GM18951 (cell line): ENCODE data around the gene ADAMTSL2.

Experiments
- POLR2A ChIP-seq: IDR thresholded peaks from 4 replicates; pipeline ENCODE4 v1.6.1; 2011; ENCODE audit warnings: mild to moderate bottlenecking; ENCODE audit not compliant: insufficient read length, insufficient read depth; ENCODE audit errors: extremely low read depth
- in situ Hi-C: fragments of 300-500 bp; cut with MboI; formaldehyde crosslinking; loops from one replicate; pipeline ENCODE4 v1.12.0; 2022; ENCODE audit warnings: low sequenced_read_pairs, mixed read lengths, inconsistent platforms; ENCODE audit not compliant: unreplicated experiment

ADAMTSL2 gene

GRCh38 chr9:133621725-133622267 lies 87.3 kb downstream of the ADAMTSL2 start:
- in situ Hi-C loops: no loop called here

DNA sequence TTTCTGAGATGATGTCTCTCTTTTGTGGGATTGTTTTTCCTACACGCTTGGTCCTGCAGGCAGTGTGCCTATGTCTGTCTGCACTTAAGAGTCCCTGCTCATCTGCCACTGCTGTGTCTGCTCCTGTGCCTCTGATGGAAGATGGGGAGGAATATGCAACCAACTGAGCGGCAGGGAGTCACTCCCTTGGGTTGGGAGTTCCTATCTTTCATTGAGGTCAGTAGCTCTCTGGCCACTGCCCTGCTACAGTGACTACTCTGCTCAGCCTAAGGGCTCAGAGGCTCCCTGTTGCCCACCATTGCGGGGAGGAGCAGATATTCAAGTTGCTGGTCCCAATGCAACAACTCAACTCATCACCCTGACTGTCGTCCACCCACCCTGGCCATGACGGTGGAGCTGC lies 88.1 kb downstream of the ADAMTSL2 start:
- TF ChIP-seq POLR2A: no peak
- in situ Hi-C loops: no loop called here

More at GRCh38 chr9:133621725-133622267, 87.3 kb downstream of the ADAMTSL2 start:
- no peak for TF ChIP-seq POLR2A
